ENCODE data around the gene PSTPIP2.
"Not testable (repeated sequence)": the region's sequence is repeated elsewhere in the genome, so short reads cannot be mapped to it uniquely, and the experiment has no call there.

The PSTPIP2 gene, protein sequence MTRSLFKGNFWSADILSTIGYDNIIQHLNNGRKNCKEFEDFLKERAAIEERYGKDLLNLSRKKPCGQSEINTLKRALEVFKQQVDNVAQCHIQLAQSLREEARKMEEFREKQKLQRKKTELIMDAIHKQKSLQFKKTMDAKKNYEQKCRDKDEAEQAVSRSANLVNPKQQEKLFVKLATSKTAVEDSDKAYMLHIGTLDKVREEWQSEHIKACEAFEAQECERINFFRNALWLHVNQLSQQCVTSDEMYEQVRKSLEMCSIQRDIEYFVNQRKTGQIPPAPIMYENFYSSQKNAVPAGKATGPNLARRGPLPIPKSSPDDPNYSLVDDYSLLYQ

GRCh38 chr18:46071653-46072375 lies at the start of gene PSTPIP2:
Gene PSTPIP2 (minus strand): TSS chr18:46072260. CDS start chr18:46072188, 72 bp downstream.
- DNase-seq (ENCODE audit: low read depth in 1 of 2, low spot score in 1 of 2) = peak; percentile 43 to 49

DNA sequence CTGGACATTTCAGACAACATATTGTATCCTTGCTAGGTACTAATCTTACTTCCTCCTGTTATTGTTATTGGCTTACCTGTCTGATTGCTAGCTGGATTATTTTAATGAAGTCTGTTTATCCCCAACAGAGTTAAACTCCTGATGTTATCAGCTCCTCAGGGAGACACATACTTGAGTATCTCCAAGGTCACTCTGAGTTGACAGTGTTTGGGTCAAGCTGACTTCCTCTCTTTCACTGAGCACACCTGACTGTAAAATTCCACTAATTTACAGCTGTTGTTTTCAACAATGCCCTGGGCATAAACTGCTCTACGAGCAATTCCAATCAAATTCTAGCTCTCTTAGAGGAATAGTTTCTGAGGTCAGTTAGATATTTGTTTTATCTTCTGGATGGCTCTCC lies 41.7 kb upstream of the PSTPIP2 start:
- DNase-seq (ENCODE audit: low read depth in 1 of 2, low spot score in 1 of 2) = no peak

GRCh38 chr18:46110406-46110805 lies 38.3 kb upstream of the PSTPIP2 start:
- DNase-seq (ENCODE audit: low read depth in 1 of 2, low spot score in 1 of 2) = no peak

DNA sequence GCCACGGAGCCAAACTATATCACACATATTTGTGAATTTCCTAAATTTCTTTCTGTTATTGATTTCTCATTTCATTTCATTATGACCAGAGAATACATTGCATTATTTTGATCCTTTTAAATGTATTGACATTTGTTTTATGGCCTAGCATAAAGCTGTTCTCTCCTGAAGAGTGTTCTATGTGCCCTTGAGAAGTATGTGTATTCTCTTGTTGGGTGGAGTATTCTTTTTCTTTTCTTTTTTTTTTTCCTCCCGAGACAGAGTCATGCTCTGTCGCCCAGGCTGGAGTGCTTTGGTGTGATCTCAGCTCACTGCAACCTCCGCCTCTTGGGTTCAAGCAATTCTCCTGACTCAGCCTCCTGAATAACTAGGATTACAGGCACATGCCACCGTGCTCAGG lies 37.3 kb upstream of the PSTPIP2 start:
- DNase-seq (ENCODE audit: low read depth in 1 of 2, low spot score in 1 of 2) = no peak

DNA sequence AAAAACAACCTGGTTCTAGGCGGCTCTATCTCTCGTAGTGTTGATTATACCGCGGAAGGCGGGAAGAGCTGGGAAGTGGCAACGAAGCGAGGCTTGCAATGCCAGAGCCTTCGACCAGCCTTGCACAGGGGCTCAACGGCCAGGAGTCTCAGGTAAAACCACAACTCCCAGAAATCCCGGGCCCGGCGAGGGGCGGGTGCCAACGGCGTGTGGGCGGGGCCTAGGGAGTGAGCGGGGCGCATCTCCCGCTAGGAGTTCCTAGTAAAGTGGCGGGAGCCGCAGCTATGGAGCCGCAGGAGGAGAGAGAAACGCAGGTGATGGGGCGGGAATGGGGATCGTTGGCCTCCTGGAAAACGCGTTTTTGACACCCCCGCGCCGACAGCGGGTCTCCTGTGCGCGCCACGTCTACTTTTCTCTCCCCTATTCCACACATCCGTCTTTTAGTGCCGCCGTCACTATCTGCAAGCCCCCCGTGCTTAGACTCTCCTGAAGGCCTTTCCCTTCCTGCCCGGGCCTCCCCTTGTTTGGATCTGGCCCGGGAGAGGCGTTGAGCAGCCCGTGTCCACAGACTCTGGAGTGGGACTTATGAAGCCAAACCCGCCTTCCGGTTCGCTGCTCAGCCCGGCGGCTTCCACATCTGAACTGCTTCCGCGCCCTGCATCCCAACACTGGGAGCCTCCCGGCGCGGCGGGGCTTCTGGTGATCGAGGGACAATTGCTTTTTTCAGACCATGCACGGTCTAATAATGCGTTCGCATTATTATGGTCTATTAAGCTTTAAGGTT lies 32.3 kb upstream of the PSTPIP2 start, which contains the start of gene HAUS1:
TSS of gene HAUS1 (plus strand) at position 258 of the 784 bp plus-strand sequence. CDS start at position 285, 27 bp downstream.
- peak; percentile 61 to 83 for DNase-seq (ENCODE audit: low read depth in 1 of 2, low spot score in 1 of 2)

- DNase-seq (ENCODE audit: low read depth in 1 of 2, low spot score in 1 of 2) = no peak
Observed at GRCh38 chr18:46099463-46099862, 27.4 kb upstream of the PSTPIP2 start.

DNA sequence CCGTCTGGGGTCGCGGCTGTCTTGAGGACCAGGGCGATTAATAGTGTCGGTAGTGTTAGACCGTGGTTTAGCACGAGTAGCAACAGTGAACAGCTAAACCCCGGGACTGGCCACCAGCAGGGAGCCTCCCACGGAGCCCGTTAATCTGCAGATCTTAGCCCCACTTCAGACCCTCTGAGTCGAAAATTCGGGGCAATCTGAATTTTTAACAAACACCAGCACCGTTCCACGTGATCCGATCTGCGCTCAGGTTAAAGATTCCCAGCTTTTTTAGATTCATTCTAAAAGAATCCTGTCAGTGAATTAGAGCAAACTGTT lies 26.5 kb upstream of the PSTPIP2 start:
- DNase-seq (ENCODE audit: low read depth in 1 of 2, low spot score in 1 of 2) = peak in 1 of 2 donors; percentile 53

- peak; percentile 69 to 86 for DNase-seq (ENCODE audit: low read depth in 1 of 2, low spot score in 1 of 2)
Observed at GRCh38 chr18:46097801-46098615, 25.9 kb upstream of the PSTPIP2 start, which contains the start of gene ATP5F1A. Gene ATP5F1A (minus strand): TSS chr18:46098296. CDS start chr18:46098231, 65 bp downstream.

GRCh38 chr18:46097431-46097800 lies 25.4 kb upstream of the PSTPIP2 start:
- no peak for DNase-seq (ENCODE audit: low read depth in 1 of 2, low spot score in 1 of 2)

GRCh38 chr18:46096651-46097300 lies 24.7 kb upstream of the PSTPIP2 start:
- DNase-seq (ENCODE audit: low read depth in 1 of 2, low spot score in 1 of 2) = no peak

DNA sequence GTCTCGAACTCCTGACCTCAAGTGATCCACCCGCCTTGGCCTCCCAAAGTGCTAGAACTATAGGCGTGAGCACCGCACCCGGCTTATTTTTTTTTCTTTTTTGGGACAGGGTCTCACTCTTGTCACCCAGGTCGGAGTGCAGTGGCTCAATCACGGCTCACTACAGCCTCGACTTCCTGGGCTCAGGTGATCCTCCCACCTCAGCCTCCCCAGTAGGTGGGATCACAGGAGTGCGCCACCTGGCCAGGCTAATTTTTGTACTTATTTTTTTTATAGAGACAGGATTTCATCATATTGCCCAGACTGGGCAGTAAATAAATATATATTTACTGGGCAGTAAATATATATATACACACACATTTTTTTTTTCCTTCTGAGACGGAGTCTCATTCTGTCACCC lies 23.5 kb upstream of the PSTPIP2 start:
- DNase-seq (ENCODE audit: low read depth in 1 of 2, low spot score in 1 of 2) = no peak

GRCh38 chr18:46088501-46088900 lies 16.4 kb upstream of the PSTPIP2 start:
- DNase-seq (ENCODE audit: low read depth in 1 of 2, low spot score in 1 of 2) = not testable (repeated sequence)

DNA sequence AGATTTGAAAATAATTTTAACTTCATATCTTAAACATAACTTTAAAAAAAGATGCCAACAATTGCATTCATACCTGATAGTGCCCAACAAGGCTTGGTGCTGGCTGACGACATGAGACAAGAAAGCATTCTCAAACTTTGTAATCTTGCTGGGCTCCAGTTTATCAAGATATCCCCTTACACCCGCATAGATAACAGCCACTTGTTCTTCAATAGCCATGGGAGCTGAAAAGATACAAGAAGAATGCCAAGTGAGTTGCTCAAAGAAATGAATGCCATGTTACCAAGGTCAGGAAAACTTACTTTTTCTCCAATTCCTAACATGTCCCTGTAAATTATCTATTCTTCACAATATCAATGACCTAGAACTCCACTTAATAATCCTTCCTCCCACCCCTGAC lies 12.4 kb upstream of the PSTPIP2 start:
- DNase-seq (ENCODE audit: low read depth in 1 of 2, low spot score in 1 of 2) = no peak

GRCh38 chr18:46080156-46080555 lies 8.1 kb upstream of the PSTPIP2 start:
- DNase-seq (ENCODE audit: low read depth in 1 of 2, low spot score in 1 of 2) = no peak

DNA sequence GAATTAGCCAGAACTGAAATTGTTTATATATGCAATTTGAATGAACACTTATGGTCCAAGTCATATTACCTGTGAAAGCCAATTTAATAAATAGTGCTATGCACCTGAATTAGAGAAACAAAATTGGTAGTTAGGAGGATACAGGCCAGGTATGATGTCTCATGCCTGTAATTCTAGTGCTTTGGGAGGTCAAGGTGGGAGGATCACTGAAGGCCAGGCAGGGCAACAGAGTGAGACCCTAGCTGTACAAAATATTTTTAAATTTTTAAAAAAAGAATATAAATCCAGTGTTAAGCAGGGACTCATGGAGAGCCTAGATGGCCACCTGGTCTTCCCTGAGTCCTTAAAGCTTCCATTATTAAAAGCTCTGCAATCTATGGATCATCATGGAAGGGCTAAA lies 7.3 kb upstream of the PSTPIP2 start:
- no peak for DNase-seq (ENCODE audit: low read depth in 1 of 2, low spot score in 1 of 2)

GRCh38 chr18:46073474-46074331 lies 1.6 kb upstream of the PSTPIP2 start:
- peak in 1 of 2 donors; percentile 69 for DNase-seq (ENCODE audit: low read depth in 1 of 2, low spot score in 1 of 2)

DNA sequence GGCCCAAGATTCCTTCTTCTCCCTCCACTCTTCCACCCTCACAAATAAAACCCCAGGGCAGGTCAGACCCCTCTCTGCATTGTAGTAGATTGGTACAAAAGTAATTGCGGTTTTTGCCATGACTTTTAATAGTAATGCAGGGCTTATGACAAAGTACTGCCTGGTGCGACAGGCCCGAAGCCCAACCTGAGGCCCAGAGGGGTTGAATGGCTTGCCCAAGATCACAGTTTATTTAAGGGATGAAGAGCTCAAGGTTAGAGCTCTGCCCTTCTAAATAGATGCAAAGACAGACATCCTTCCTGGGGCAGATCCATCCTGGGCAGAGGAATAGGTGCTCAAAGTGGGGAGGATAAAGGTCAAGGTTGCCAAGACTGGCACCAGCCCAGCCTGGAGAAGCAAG lies 899 bp upstream of the PSTPIP2 start:
- no peak for DNase-seq (ENCODE audit: low read depth in 1 of 2, low spot score in 1 of 2)

- no peak for DNase-seq (ENCODE audit: low read depth in 1 of 2, low spot score in 1 of 2)
Observed at GRCh38 chr18:46072376-46072867, 362 bp upstream of the PSTPIP2 start.
